Keratinocyte (primary cell): ENCODE results near the gene MROH2A. TPM values are rescaled to one million over a fixed set of nuclear protein-coding genes. Genes with fewer than 3 reads are reported as not detected.

Experiments used
- DNase-seq: peaks from one replicate; pipeline ENCODE4 v3.0.0-alpha.2; 2011; ENCODE audit warnings: low read depth, missing footprints, low spot score
- FAIRE-seq: peaks from 2 replicates; lab custom pipeline; 2011; peaks lifted over from hg19 to GRCh38; lab: Jason Lieb, UNC
- H2AFZ ChIP-seq: 2 replicates; pipeline ENCODE4 v1.6.0; 2012; ENCODE audit warnings: low read length, control low read depth, inconsistent platforms; ENCODE audit not compliant: control insufficient read depth
- H3K27ac ChIP-seq: 2 replicates; pipeline ENCODE4 v1.5.1; 2011; ENCODE audit warnings: low read length; ENCODE audit not compliant: control insufficient read depth, insufficient read depth
- H3K27me3 ChIP-seq: 3 replicates; pipeline ENCODE4 v1.6.0; 2011; ENCODE audit warnings: low read length; ENCODE audit not compliant: control insufficient read depth, insufficient read depth; ENCODE audit errors: extremely low read depth
- H3K36me3 ChIP-seq, 2 experiments: 2 replicates in 1 of 2; 3 replicates in 1 of 2; pipeline ENCODE4 v1.5.1; 2011; ENCODE audit warnings: low read length in 2 of 2, mild to moderate bottlenecking in 1 of 2; ENCODE audit not compliant: control insufficient read depth in 2 of 2, insufficient read depth in 2 of 2; ENCODE audit errors: extremely low read depth in 1 of 2
- H3K4me1 ChIP-seq: 3 replicates; pipeline ENCODE4 v1.5.1; 2011; ENCODE audit warnings: low read length; ENCODE audit not compliant: control insufficient read depth, insufficient read depth; ENCODE audit errors: extremely low read depth
- H3K4me2 ChIP-seq: 3 replicates; pipeline ENCODE4 v1.6.0; 2011; ENCODE audit warnings: low read depth, low read length; ENCODE audit not compliant: control insufficient read depth, insufficient read depth; ENCODE audit errors: extremely low read depth
- H3K4me3 ChIP-seq, 3 experiments: fragments of 200-600 bp in 1 of 3; sonication (generic) in 1 of 3; 2 replicates in 2 of 3; 3 replicates in 1 of 3; pipeline ENCODE4 v1.5.1; 2011 to 2016; ENCODE audit warnings: low read length in 3 of 3, mild to moderate bottlenecking in 3 of 3, control low read depth in 2 of 3, inconsistent platforms in 1 of 3, low read depth in 1 of 3, mixed read lengths in 1 of 3, mixed run types in 1 of 3, moderate library complexity in 1 of 3; ENCODE audit not compliant: control insufficient read depth in 2 of 3, insufficient read depth in 2 of 3; ENCODE audit errors: extremely low read depth in 1 of 3
- H3K79me2 ChIP-seq: 2 replicates; pipeline ENCODE4 v1.6.0; 2012; ENCODE audit warnings: low read length; ENCODE audit not compliant: control insufficient read depth, insufficient read depth
- H3K9ac ChIP-seq: 3 replicates; pipeline ENCODE4 v1.6.0; 2011; ENCODE audit warnings: low read length; ENCODE audit not compliant: control insufficient read depth, insufficient read depth; ENCODE audit errors: extremely low read depth
- H3K9me1 ChIP-seq: 3 replicates; pipeline ENCODE4 v1.6.0; 2011; ENCODE audit warnings: low read length; ENCODE audit not compliant: control insufficient read depth, insufficient read depth; ENCODE audit errors: extremely low read depth
- H3K9me3 ChIP-seq: 2 replicates; pipeline ENCODE4 v1.5.1; 2012; ENCODE audit warnings: low read depth, low read length; ENCODE audit not compliant: control insufficient read depth
- H4K20me1 ChIP-seq: 3 replicates; pipeline ENCODE4 v1.6.0; 2011; ENCODE audit warnings: low read length; ENCODE audit not compliant: control insufficient read depth, insufficient read depth; ENCODE audit errors: extremely low read depth
- EZH2 ChIP-seq: IDR thresholded peaks from one replicate; pipeline ENCODE4 v1.6.1; 2012; ENCODE audit warnings: inconsistent platforms, mild to moderate bottlenecking, low read length, moderate library complexity
- dilution Hi-C: fragments of 300-500 bp; cut with MboI; formaldehyde crosslinking; loops from one replicate; pipeline ENCODE4 v1.7.0; 2020; ENCODE audit warnings: low sequenced_read_pairs; ENCODE audit not compliant: extremely low pct_ligation_motif_present
- polyA plus RNA-seq, 5 experiments: library from polyadenylated mRNA; depleted of rRNA in 3 of 5; stranded (reverse) in 3 of 5; stranded (forward) in 1 of 5; unstranded in 1 of 5; fragments of >200 nt; gene quantifications; 1 replicate in 1 of 5; 2 replicates in 3 of 5; 3 replicates in 1 of 5; pipeline versions ENCODE4 v1.2.1 to v1.2.3, GENCODE V29; 2011 to 2012; ENCODE audit warnings: missing spikeins in 2 of 5, low read depth in 1 of 5, low replicate concordance in 1 of 5
- TF ChIP-seq, protein P1 (sequence below), 3 experiments: IDR thresholded peaks in 1 of 3; conservative IDR thresholded peaks in 1 of 3; optimal IDR thresholded peaks in 1 of 3; 2 replicates in 2 of 3; 3 replicates in 1 of 3; pipeline versions ENCODE3 to v1.5.1; 2011; ENCODE audit warnings: low read length in 3 of 3, mild to moderate bottlenecking in 3 of 3, moderate library complexity in 2 of 3, control low read depth in 1 of 3, inconsistent platforms in 1 of 3; ENCODE audit not compliant: insufficient read depth in 2 of 3; ENCODE audit errors: extremely low read depth in 1 of 3

Gene MROH2A
- polyA plus RNA-seq, 1 donor (not counting 4 experiments of a cell fraction or from before 2014, with no cell fraction given), result 0.33 TPM

DNA sequence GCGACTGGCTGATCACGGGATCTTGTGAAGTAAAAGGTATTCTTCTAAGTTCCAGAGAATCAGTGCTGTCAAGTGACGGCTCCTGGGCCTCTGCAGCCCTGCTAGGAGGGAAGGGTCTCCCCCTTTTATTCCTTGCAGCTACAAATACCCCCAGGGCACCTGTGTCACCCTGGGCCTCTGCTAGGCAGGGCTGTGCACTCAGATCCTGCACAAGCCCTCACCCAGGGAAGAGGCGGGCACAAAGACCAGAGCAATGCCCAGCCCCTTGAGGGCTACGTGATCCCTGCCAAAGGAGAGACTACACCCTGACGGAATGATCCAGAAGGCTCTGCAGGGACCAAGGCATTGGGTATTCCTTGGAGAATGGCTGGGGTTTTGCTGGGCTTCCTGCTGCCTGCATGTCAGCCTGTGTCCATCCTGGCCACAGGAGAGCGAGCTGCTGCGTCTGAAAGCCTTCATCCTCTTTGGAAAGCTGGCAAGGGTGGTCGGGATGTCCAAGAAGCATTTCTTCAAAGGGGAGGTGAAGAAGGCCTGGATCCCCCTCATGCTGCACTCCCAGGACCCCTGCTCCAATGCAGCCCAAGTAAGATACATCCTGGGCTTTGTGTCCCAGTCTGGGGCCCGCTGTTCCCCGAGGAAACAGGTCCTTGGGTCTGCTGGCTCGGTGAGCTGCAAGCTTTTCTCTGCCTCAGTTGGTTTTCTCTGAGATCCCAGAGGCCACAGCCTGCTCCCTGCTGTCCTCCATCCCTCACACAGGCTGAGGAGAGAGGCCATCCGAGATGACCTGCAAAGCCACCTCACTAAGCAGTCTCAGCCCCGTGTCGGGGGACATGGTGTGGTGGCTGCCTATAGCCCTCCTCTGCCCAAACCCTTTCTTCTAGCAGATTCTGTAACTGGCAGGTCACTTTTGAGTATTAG, 51.3 kb downstream of the MROH2A start:
- DNase-seq (no peak), FAIRE-seq (no peak)
- Histone ChIP-seq H3K4me3 (no peak overlapping the region), H3K36me3 (no peaks in the 10 kb centered on the region), H2AFZ (no peak overlapping the region), H3K4me2 (peak overlapping the region; percentile 22), H4K20me1 (no peaks in the 10 kb centered on the region), H3K9me3 (no peaks in the 10 kb centered on the region), H3K27ac (no peak overlapping the region), H3K9ac (no peak overlapping the region), H3K79me2 (no peaks in the 10 kb centered on the region), H3K4me1 (peaks cover 16% of the 10 kb centered on the region), H3K27me3 (no peaks in the 10 kb centered on the region), H3K9me1 (no peaks in the 10 kb centered on the region)
- TF ChIP-seq, protein P1, sequence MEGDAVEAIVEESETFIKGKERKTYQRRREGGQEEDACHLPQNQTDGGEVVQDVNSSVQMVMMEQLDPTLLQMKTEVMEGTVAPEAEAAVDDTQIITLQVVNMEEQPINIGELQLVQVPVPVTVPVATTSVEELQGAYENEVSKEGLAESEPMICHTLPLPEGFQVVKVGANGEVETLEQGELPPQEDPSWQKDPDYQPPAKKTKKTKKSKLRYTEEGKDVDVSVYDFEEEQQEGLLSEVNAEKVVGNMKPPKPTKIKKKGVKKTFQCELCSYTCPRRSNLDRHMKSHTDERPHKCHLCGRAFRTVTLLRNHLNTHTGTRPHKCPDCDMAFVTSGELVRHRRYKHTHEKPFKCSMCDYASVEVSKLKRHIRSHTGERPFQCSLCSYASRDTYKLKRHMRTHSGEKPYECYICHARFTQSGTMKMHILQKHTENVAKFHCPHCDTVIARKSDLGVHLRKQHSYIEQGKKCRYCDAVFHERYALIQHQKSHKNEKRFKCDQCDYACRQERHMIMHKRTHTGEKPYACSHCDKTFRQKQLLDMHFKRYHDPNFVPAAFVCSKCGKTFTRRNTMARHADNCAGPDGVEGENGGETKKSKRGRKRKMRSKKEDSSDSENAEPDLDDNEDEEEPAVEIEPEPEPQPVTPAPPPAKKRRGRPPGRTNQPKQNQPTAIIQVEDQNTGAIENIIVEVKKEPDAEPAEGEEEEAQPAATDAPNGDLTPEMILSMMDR (optimal IDR thresholded peaks at IDR 0.05 in 1 of 3, IDR thresholded peaks at IDR 0.05 in 1 of 3, conservative IDR thresholded peaks at IDR 0.05 in 1 of 3; ENCODE audit: extremely low read depth in 1 of 3, insufficient read depth in 2 of 3, low read length in 3 of 3), result no peak
- TF ChIP-seq EZH2, result no peak
- dilution Hi-C loops, result no loop called here

DNA sequence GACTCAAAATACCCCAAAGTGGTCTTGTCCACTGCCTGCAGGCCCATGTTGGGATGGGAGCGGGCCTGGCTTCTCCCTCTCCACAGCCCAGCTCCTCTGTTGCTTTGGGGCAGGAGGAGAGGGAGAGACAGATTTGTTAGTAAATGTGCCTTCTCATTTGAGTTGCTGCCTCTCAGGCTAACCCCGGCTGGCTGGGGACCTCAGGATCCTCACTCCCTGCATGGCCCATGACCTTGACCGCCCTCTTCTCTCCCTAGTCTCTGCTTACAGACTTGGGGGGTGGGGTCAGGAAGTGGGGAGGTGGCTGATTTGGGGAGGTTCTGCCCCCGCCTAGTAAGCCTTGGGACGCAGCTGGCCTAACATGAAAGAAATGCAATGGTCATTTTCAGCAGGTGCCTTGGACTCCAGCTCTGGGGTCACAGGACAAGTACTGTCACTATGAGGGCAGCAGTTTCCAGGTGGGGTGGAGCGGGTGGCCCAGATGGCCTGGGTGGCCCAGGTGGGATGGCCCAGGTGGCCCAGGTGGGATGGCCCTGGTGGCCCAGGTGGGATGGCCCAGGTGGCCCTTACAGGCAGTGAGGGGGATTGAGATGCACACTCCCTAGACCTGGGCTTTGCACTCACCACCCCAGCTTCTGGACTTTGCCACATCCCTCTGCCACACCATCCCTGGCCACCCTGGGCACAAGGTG, 52.1 kb downstream of the MROH2A start:
- Histone ChIP-seq H3K36me3 (no peaks in the 10 kb centered on the region), H3K9me3 (no peaks in the 10 kb centered on the region), H3K9ac (no peak overlapping the region), H3K9me1 (no peaks in the 10 kb centered on the region), H3K4me2 (no peak overlapping the region), H3K4me1 (peaks cover 16% of the 10 kb centered on the region), H2AFZ (no peak overlapping the region), H3K4me3 (no peak overlapping the region), H3K27ac (no peak overlapping the region), H4K20me1 (no peaks in the 10 kb centered on the region), H3K79me2 (no peaks in the 10 kb centered on the region), H3K27me3 (no peaks in the 10 kb centered on the region)
- dilution Hi-C loops, result no loop called here
- no peak for TF ChIP-seq EZH2
- TF ChIP-seq, protein P1 (optimal IDR thresholded peaks at IDR 0.05 in 1 of 3, IDR thresholded peaks at IDR 0.05 in 1 of 3, conservative IDR thresholded peaks at IDR 0.05 in 1 of 3; ENCODE audit: extremely low read depth in 1 of 3, insufficient read depth in 2 of 3, low read length in 3 of 3), result no peak
- FAIRE-seq, result no peak
- no peak for DNase-seq
